ENCODE data around the gene IRF8. TPM values are rescaled to one million over a fixed set of nuclear protein-coding genes. Genes with fewer than 3 reads are reported as not detected.
"Not testable (repeated sequence)": the region's sequence is repeated elsewhere in the genome, so short reads cannot be mapped to it uniquely, and the experiment has no call there.

The IRF8 gene
- polyA plus RNA-seq, 1 donor, result 5.4 TPM

- DNase-seq, result no peak
Observed at GRCh38 chr16:85935391-85935973, 36.5 kb downstream of the IRF8 start.

GRCh38 chr16:85935974-85936760 lies 37.2 kb downstream of the IRF8 start:
- no peak for DNase-seq

GRCh38 chr16:85936816-85937215 lies 37.9 kb downstream of the IRF8 start:
- DNase-seq, result no peak

GRCh38 chr16:85940214-85940613 lies 41.3 kb downstream of the IRF8 start:
- DNase-seq, result no peak

GRCh38 chr16:85941863-85942644 lies 43.1 kb downstream of the IRF8 start:
- no peak for DNase-seq

GRCh38 chr16:85942659-85943058 lies 43.7 kb downstream of the IRF8 start:
- not testable (repeated sequence) for DNase-seq

GRCh38 chr16:85943711-85944110 lies 44.7 kb downstream of the IRF8 start:
- no peak for DNase-seq

GRCh38 chr16:85944572-85945423 lies 45.8 kb downstream of the IRF8 start:
- no peak for DNase-seq

GRCh38 chr16:85945424-85945751 lies 46.4 kb downstream of the IRF8 start:
- DNase-seq, result no peak

GRCh38 chr16:85946541-85947124 lies 47.7 kb downstream of the IRF8 start:
- no peak for DNase-seq

- no peak for DNase-seq
Observed at GRCh38 chr16:85947230-85948137, 48.5 kb downstream of the IRF8 start.

- no peak for DNase-seq
Observed at GRCh38 chr16:85948138-85948509, 49.2 kb downstream of the IRF8 start.

- no peak for DNase-seq
Observed at GRCh38 chr16:85948616-85949265, 49.8 kb downstream of the IRF8 start.

- DNase-seq, result no peak
Observed at GRCh38 chr16:85950136-85950918, 51.4 kb downstream of the IRF8 start.

- no peak for DNase-seq
Observed at GRCh38 chr16:85952197-85952596, 53.2 kb downstream of the IRF8 start.

- DNase-seq, result no peak
Observed at GRCh38 chr16:85952811-85953210, 53.8 kb downstream of the IRF8 start.

- no peak for DNase-seq
Observed at GRCh38 chr16:85954927-85955519, 56.1 kb downstream of the IRF8 start.

GRCh38 chr16:85955566-85955965 lies 56.6 kb downstream of the IRF8 start:
- no peak for DNase-seq

GRCh38 chr16:85956426-85956825 lies 57.5 kb downstream of the IRF8 start:
- no peak for DNase-seq

Measured in left kidney (tissue), 2 donors.